Effector CD4-positive, alpha-beta T cell (primary cell): ENCODE data around the gene RCN2.
A peak's percentile ranks its signal among the peaks of the same experiment; 100 is the strongest.

ENCODE experiments used
- DNase-seq: peaks from one replicate; pipeline ENCODE4 v3.0.0-alpha.2; 2020

RCN2 gene

DNA sequence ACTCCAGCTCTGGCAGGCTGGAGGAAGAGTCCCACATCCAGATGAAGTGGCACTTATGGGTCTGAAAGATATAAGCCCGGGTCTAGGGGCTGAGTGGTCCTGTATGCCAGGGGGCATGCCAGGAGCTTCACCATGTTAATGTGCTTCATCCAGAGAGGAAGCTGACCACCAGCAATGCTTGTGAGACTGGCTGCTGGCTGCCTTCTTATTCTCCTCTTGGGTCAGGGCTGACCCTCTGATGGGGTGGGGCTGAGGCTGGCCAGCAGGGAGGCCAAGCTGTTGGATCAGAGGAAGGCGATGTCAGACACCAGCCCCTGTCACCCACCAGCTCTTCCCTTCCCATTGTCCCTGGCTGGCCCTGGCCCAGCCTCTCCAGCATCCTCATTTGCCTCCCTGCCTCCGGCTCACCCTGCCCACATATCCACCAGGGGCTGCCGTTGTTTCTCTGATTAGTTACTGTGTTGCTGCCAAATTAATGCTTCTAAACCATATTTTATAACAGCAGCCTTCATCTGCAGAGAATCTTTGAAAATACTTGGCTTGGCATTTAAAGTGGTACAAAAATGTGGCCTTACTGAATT, 43.0 kb downstream of the RCN2 start:
- no peak for DNase-seq

DNA sequence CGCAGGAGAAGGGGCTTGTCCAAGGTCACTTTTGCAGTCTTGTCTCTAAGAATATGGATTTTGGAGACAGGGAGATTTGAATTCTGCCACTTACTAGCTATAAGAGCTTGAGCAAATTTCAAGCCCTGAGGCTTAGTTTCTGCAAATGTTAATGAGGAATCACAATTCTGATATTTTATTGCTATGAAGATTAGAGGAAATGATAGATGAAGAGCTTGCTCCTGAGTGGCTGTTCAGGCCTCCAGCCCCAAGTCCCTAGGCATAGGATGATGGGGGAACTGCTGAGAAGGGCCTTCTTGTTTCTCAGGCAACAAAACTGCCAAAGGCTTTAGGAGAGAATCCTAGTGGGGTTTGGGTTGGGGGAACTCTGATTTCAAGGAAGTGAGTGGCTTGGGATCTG, 44.6 kb downstream of the RCN2 start:
- DNase-seq: no peak

DNA sequence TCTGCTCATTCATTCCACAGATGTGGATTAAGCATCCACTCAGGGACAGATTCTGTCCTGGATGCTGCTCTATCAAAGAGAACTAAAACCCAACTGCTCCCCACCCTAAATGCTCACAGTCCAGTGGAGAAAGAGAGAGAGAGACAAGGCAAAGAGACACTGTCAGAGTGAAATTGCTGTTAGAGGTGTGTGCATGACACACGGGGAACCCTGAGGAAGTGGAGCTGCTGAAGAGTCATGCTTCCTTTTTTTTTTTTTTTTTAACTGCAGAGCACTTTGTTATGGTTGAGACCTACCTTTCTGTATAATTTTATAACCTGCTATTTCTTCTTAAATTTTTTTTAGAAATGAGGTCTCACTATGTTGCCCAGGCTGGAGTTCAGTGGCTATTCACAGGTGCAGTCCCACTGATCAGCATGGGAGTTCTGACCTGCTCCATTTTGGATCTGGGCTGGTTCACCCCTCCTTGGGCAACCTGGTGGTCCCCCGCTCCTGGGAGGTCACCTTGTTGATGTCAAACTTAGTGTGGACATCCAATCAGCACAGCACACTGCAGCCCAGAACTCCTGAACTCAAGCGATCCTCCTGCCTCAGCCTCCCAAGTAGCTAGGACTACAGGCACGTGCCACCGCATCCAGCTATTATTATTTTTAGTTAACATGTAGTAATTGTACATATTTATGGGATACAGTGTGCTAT, 45.2 kb downstream of the RCN2 start:
- DNase-seq: no peak

- no peak for DNase-seq
These were observed 47.2 kb downstream of the RCN2 start for GRCh38 chr15:76978522-76979330.

GRCh38 chr15:76979331-76979925, 47.9 kb downstream of the RCN2 start:
- DNase-seq: no peak

DNA sequence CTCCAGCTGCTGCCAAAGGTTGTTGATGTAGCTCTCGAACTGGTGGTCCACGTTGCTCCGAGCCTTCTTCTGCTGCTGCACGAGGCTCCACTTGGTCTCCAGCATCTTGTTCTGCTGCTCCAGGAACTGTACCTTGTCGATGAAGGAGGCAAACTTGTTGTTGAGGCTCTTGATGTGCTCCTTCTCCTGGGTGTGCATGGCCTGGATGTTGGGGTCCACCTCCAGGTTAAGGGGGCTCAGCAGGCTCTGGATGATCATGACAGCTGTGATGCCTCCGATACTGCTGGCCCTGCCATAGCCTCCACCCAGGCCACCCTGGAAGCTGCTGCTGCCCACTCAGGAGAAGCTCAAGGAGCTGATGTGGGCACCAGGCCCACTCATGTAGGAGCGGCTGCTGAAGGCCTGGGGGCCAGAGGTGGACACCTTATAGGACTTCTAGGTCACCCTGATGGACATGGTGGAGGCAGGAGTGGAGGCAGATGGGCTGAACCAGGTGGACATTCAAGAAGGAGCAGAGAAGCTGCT, 48.5 kb downstream of the RCN2 start:
- DNase-seq: no peak

DNA sequence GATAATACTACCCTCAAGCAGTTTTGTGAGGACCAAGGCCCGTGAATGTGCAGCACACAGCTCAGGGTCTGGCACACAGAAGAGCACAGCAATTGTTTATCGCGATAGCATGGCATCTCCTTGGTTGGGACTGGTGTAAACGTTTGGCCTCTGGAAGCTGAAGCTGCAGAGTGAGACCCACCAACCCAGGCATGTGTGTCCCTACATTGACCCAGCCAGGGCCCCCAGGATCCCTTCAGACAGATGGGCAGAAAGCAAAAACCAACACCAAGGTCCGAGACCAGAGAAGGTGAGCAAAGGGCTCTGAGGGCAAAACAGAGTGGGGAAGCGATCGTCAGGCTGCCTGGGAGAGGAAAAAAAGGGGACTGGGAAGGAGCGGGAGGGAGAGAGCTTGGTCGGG, 50.8 kb downstream of the RCN2 start:
- no peak for DNase-seq

- no peak for DNase-seq
These were observed 51.2 kb downstream of the RCN2 start for GRCh38 chr15:76982756-76983155.

- DNase-seq: no peak
These were observed 52.2 kb downstream of the RCN2 start for GRCh38 chr15:76983590-76984375.

- DNase-seq: no peak
These were observed 55.2 kb downstream of the RCN2 start for GRCh38 chr15:76986743-76987142.

DNA sequence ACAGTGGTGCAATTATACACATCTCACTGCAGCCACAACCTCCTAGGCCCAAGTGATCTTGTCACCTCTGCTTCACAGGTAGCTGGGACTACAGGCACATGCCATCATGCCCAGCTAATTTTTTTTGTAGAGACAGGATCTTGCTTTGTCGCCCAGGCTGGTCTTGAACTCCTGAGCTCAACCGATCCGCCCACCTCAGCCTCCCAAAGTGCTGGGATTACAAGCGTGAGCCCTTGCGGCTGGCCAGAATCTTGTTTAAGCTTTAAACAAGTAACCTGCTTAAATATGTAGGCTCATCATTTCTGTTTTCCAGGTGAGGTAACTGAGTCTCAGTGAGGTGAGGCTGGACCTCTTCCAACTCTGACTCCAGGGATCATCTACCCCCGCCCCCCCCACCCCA, 55.7 kb downstream of the RCN2 start:
- no peak for DNase-seq

GRCh38 chr15:76987896-76988860, 56.6 kb downstream of the RCN2 start:
- DNase-seq: no peak

DNA sequence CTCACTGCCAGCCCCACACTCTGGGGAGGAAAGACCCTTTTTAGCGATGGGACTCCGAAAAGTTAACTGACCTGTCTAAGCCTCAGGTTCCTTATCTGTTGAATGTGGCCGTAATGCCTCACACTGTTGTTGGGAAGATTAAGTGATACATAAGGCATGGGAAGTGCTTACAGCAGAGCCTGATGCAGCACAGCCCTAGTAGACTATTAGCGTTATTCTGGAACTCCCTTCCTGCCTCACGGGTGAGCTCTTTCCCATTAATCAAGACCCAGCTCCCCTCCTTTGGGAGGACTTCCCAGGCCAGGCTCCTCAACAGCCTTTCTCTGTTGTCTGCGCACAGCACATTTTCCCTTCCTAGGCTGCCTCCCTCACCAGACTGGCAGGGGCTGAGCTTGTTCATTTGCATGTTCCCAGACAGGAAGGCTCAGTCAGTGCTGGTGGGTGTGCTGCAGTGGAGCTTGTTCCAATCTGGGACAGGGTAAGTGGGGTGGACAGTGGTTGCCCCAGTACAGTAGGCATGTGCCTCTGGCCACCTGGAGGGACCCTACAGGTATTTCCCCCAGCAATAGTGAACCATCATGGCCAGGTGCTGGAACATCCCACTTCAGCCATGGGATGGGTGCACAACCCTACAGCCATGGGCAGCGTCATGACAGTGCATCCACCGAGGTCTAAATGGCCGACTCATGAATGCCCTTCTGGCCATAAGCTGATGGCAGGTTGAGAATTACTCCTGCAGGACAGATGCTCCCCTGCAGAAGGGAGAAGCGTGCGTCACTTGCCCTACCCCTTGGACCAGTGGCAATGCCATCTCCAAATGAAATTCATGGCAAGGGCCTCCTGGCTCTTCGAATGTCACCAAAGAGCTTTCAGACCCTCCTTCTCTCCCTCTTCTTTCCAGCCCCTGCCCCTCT, 57.6 kb downstream of the RCN2 start:
- DNase-seq: no peak

DNA sequence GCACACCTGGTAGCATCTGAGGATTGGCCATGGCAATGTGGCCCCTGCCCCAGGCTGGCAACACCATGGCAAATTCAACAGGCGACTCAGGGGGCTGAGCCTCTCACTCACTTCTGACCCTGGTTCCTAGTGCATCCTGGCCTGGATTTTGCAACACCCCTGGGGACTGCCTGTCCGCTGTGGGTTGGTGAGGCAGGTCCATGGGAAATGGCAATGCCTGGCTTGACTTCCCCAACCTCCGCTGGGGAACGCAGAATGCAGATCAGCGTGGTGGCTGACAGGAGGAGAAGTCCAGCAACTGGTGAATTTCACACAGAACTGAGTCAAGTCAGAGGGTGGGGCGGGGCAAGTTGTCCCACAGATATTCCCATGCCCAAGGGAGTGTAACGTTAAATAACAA, 59.5 kb downstream of the RCN2 start:
- no peak for DNase-seq

GRCh38 chr15:76991741-76992645, 60.4 kb downstream of the RCN2 start:
- DNase-seq: no peak

- no peak for DNase-seq
These were observed 61.7 kb downstream of the RCN2 start for GRCh38 chr15:76993114-76993725.

DNA sequence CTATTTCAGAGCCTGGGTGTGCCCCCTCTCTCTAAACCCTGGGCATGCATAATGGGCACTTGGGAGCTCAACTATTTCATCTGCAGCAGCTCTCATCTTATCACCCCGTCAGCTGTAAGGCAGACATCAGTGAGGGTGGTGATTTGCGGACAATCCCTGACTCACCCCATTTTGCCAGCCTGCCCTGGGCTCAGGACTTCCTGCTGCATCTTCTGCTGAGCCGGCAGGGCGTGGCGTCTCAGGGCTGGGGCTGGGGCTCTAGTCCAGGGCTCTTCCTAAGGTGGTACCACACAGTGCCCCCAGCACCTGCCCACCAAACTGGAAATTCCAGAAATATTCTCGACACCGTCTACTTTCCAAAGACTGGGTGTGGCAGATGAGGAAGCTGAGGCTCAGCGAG, 62.5 kb downstream of the RCN2 start:
- peak; percentile 49 for DNase-seq

- DNase-seq: no peak
These were observed 62.9 kb downstream of the RCN2 start for GRCh38 chr15:76994496-76994895.
